Gastroesophageal sphincter (tissue), 3 donors: ENCODE measurements around the gene RBM27.

ENCODE experiments used
- POLR2AphosphoS5 ChIP-seq: sonication (generic); formaldehyde crosslinking; IDR thresholded peaks from one replicate; pipeline ENCODE4 v1.6.1; 2017; ENCODE audit warnings: antibody characterized with exemption
- TF ChIP-seq, protein P1 (sequence below), 4 experiments: fragments of 200-600 bp in 2 of 4; fragments of 450-650 bp in 2 of 4; sonication (generic) in 1 of 4; IDR thresholded peaks; one replicate each; pipeline ENCODE4 v1.5.1; 2017 to 2019; ENCODE audit warnings: antibody characterized with exemption in 4 of 4, mild to moderate bottlenecking in 2 of 4, moderate library complexity in 2 of 4

DNA sequence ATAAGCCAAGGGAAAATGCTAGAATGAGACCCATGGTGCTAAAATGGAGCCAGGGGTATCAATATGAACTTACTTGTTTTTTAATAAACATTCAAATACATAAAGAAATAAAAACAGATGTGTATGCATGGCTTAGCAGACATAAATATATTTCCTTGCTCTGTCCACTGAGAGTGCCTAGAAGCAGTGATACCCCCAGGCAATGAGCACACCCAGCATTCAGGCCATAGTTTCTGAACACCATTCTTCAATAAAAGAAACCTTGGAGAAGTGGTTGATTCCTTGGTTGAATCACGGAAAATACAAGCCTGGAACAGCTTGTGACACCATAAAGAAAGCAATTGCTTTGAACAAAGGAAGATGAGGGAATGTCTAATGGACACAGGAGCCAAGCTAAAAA, 37.5 kb upstream of the RBM27 start:
- TF ChIP-seq, protein P1, sequence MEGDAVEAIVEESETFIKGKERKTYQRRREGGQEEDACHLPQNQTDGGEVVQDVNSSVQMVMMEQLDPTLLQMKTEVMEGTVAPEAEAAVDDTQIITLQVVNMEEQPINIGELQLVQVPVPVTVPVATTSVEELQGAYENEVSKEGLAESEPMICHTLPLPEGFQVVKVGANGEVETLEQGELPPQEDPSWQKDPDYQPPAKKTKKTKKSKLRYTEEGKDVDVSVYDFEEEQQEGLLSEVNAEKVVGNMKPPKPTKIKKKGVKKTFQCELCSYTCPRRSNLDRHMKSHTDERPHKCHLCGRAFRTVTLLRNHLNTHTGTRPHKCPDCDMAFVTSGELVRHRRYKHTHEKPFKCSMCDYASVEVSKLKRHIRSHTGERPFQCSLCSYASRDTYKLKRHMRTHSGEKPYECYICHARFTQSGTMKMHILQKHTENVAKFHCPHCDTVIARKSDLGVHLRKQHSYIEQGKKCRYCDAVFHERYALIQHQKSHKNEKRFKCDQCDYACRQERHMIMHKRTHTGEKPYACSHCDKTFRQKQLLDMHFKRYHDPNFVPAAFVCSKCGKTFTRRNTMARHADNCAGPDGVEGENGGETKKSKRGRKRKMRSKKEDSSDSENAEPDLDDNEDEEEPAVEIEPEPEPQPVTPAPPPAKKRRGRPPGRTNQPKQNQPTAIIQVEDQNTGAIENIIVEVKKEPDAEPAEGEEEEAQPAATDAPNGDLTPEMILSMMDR (IDR thresholded peaks at IDR 0.05) = no peak
- no peak for TF ChIP-seq POLR2AphosphoS5
